Liver (tissue), 2 donors: ENCODE data around the gene CADPS.

Source experiments
- CTCF ChIP-seq: fragments of 150-350 bp; IDR thresholded peaks from 2 replicates; pipeline ENCODE4 v1.5.1; 2017; ENCODE audit warnings: improper control_type of control experiment, low read depth, low read length; ENCODE audit not compliant: missing input control
- MAX ChIP-seq: IDR thresholded peaks from 2 replicates; pipeline ENCODE4 v1.6.1; 2016; ENCODE audit warnings: antibody characterized with exemption
- YY1 ChIP-seq: IDR thresholded peaks from 2 replicates; pipeline ENCODE4 v1.6.1; 2016; ENCODE audit warnings: antibody characterized with exemption, mild to moderate bottlenecking
- donor health status: healthy.

GRCh38 chr3:62835554-62836236, 39.5 kb downstream of the CADPS start:
- TF ChIP-seq CTCF (no peak), MAX (peak; percentile 25), YY1 (no peak)
